Natural killer cell (primary cell): Measurements from ENCODE around the gene PANK2. TPM values are rescaled to one million over a fixed set of nuclear protein-coding genes. Genes with fewer than 3 reads are reported as not detected.

Experiments
- ATAC-seq, 3 donors: fragments of 150-1000 bp in 2 of 3; fragments of 200-7000 bp in 1 of 3; cut with Tn5 transposase; 1 replicate in 1 of 3; 2 replicates in 2 of 3; pipeline ENCODE4 v1.10.0; 2021; ENCODE audit warnings: mild to moderate bottlenecking in 2 of 3, moderate library complexity in 2 of 3
- DNase-seq, 2 donors: peaks; one replicate each; pipeline versions ENCODE4 v3.0.0 to v3.0.0-alpha.2; 2013 to 2021; ENCODE audit warnings: mixed read lengths in 1 of 2
- H3K27ac ChIP-seq: one replicate; pipeline ENCODE4 v1.5.1; 2013; ENCODE audit warnings: mild to moderate bottlenecking, low read length
- H3K27me3 ChIP-seq: one replicate; pipeline ENCODE4 v1.6.1; 2013; ENCODE audit warnings: low read length; ENCODE audit not compliant: control insufficient read depth, insufficient read depth
- H3K36me3 ChIP-seq: one replicate; pipeline ENCODE4 v1.6.1; 2013; ENCODE audit warnings: low read length; ENCODE audit not compliant: control insufficient read depth, insufficient read depth
- H3K4me1 ChIP-seq: one replicate; pipeline ENCODE4 v1.6.1; 2013; ENCODE audit warnings: low read length; ENCODE audit not compliant: control insufficient read depth, insufficient read depth
- H3K4me3 ChIP-seq: one replicate; pipeline ENCODE4 v1.5.1; 2013; ENCODE audit warnings: low read length
- H3K9me3 ChIP-seq: one replicate; pipeline ENCODE4 v1.6.1; 2013; ENCODE audit warnings: low read length; ENCODE audit not compliant: control insufficient read depth, insufficient read depth
- H3K27ac Mint-ChIP-seq, 2 donors: one replicate each; pipeline ENCODE4 v1.8.0; 2022; ENCODE audit warnings: mild to moderate bottlenecking in 2 of 2, mixed read lengths in 2 of 2, moderate library complexity in 1 of 2
- H3K27me3 Mint-ChIP-seq, 2 donors: one replicate each; pipeline ENCODE4 v1.8.0; 2022; ENCODE audit warnings: low read depth in 2 of 2, mixed read lengths in 2 of 2
- H3K36me3 Mint-ChIP-seq: one replicate; pipeline ENCODE4 v1.8.0; 2022; ENCODE audit warnings: mixed read lengths
- H3K4me1 Mint-ChIP-seq, 2 donors: one replicate each; pipeline ENCODE4 v1.8.0; 2022; ENCODE audit warnings: mixed read lengths in 2 of 2
- H3K4me3 Mint-ChIP-seq: one replicate; pipeline ENCODE4 v1.8.0; 2022; ENCODE audit warnings: mild to moderate bottlenecking, moderate library complexity, mixed read lengths
- H3K9me3 Mint-ChIP-seq, 2 donors: one replicate each; pipeline ENCODE4 v1.8.0; 2022; ENCODE audit warnings: mixed read lengths in 2 of 2
- CTCF ChIP-seq: fragments of 200-600 bp; IDR thresholded peaks from one replicate; pipeline ENCODE4 v1.8.0; 2022; ENCODE audit warnings: antibody characterized with exemption
- WGBS: methylation state at CpG from one replicate; pipeline ENCODE4 v1.1.7; 2013; ENCODE audit warnings: missing lambda C conversion rate; ENCODE audit not compliant: insufficient coverage; 5-methylcytosine and 5-hydroxymethylcytosine counted together
- intact Hi-C: fragments of 100-400 bp; cut with micrococcal nuclease; formaldehyde crosslinking; loops from one replicate; pipeline ENCODE4 v1.14.2; 2022
- total RNA-seq, 4 donors: library from RNA; stranded (reverse); fragments of 120-200 nt in 1 of 4; gene quantifications; one replicate each; pipeline versions ENCODE4 v1.2.3 to v1.2.4, GENCODE V29; 2013 to 2022

Gene PANK2
- total RNA-seq, 3 donors from 2014 or later (not counting 1 experiment from before 2014, with no cell fraction given): 50.5 to 74.3 (median 61.3) TPM

GRCh38 chr20:3919352-3919751 lies 30.2 kb downstream of the PANK2 start:
- H3K4me1 ChIP-seq: peaks cover 13% of the 10 kb centered on the region
- intact Hi-C loops: no loop called here
- no peak for TF ChIP-seq CTCF
- H3K27me3 ChIP-seq: no peaks in the 10 kb centered on the region
- ATAC-seq: no peak
- Mint-ChIP-seq H3K27ac (no peak overlapping the region), H3K9me3 (no peaks in the 10 kb centered on the region), H3K36me3 (peaks cover 8% of the 10 kb centered on the region), H3K4me3 (no peak overlapping the region), H3K4me1 (peaks cover 46 to 53% of the 10 kb centered on the region in 2 donors), H3K27me3 (no peaks in the 10 kb centered on the region)
- H3K9me3 ChIP-seq: no peaks in the 10 kb centered on the region
- WGBS: 100% methylated on average over 1 of the region's 1 CpG
- no peak overlapping the region for H3K4me3 ChIP-seq
- no peak overlapping the region for H3K27ac ChIP-seq
- peaks cover 78% of the 10 kb centered on the region for H3K36me3 ChIP-seq
- no peak for DNase-seq

- peaks cover 59 to 61% of the 10 kb centered on the region in 2 donors for H3K4me1 Mint-ChIP-seq
These were observed 33.2 kb downstream of the PANK2 start for GRCh38 chr20:3922223-3922982.

GRCh38 chr20:3922983-3923339 lies 33.8 kb downstream of the PANK2 start:
- Histone ChIP-seq H3K27me3 (no peaks in the 10 kb centered on the region), H3K36me3 (peaks cover 58% of the 10 kb centered on the region), H3K27ac (no peak overlapping the region), H3K4me1 (peaks cover 45% of the 10 kb centered on the region), H3K9me3 (no peaks in the 10 kb centered on the region), H3K4me3 (no peak overlapping the region)
- DNase-seq (no peak), ATAC-seq (no peak)
- peaks cover 65% of the 10 kb centered on the region in 2 donors for H3K4me1 Mint-ChIP-seq
- WGBS: 72% methylated on average over 4 of the region's 4 CpGs
- H3K4me3 Mint-ChIP-seq: no peak overlapping the region
- H3K27ac Mint-ChIP-seq: peak overlapping the region; percentile 75 to 88
- peaks cover 8% of the 10 kb centered on the region for H3K36me3 Mint-ChIP-seq
- intact Hi-C loops: no loop called here
- no peaks in the 10 kb centered on the region for H3K9me3 Mint-ChIP-seq
- TF ChIP-seq CTCF: no peak
- H3K27me3 Mint-ChIP-seq: no peaks in the 10 kb centered on the region

More at GRCh38 chr20:3922223-3922982, 33.2 kb downstream of the PANK2 start:
- no peaks in the 10 kb centered on the region for H3K9me3 ChIP-seq
- ATAC-seq (no peak), DNase-seq (no peak)
- Mint-ChIP-seq H3K27me3 (no peaks in the 10 kb centered on the region), H3K36me3 (peaks cover 8% of the 10 kb centered on the region), H3K27ac (peak overlapping the region; percentile 75 to 88), H3K4me3 (no peak overlapping the region), H3K9me3 (no peaks in the 10 kb centered on the region)
- TF ChIP-seq CTCF: no peak
- H3K36me3 ChIP-seq: peaks cover 58% of the 10 kb centered on the region
- H3K4me1 ChIP-seq: peaks cover 40% of the 10 kb centered on the region
- no peak overlapping the region for H3K4me3 ChIP-seq
- H3K27ac ChIP-seq: no peak overlapping the region
- intact Hi-C loops: no loop called here
- no peaks in the 10 kb centered on the region for H3K27me3 ChIP-seq
- WGBS: 84% methylated on average over 13 of the region's 13 CpGs

- Mint-ChIP-seq H3K9me3 (no peaks in the 10 kb centered on the region), H3K27ac (peak overlapping the region; percentile 75 to 88), H3K4me3 (no peak overlapping the region), H3K4me1 (peaks cover 62 to 64% of the 10 kb centered on the region in 2 donors), H3K27me3 (no peaks in the 10 kb centered on the region), H3K36me3 (peaks cover 8% of the 10 kb centered on the region)
- 91% methylated on average over 2 of the region's 2 CpGs for WGBS
- no peak for DNase-seq
- H3K9me3 ChIP-seq: no peaks in the 10 kb centered on the region
- no peak for TF ChIP-seq CTCF
- H3K4me3 ChIP-seq: no peak overlapping the region
- ATAC-seq: no peak
- H3K27ac ChIP-seq: no peak overlapping the region
- H3K36me3 ChIP-seq: peaks cover 51% of the 10 kb centered on the region
- peaks cover 46% of the 10 kb centered on the region for H3K4me1 ChIP-seq
- intact Hi-C loops: no loop called here
- H3K27me3 ChIP-seq: no peaks in the 10 kb centered on the region
These were observed 34.6 kb downstream of the PANK2 start for GRCh38 chr20:3923818-3924217.
